Uterus (tissue), 2 donors: ENCODE data around the gene TEX19.
"Not testable (repeated sequence)": the region's sequence is repeated elsewhere in the genome, so short reads cannot be mapped to it uniquely, and the experiment has no call there.

ENCODE experiments used
- POLR2A ChIP-seq, 2 donors: fragments of 450-650 bp; IDR thresholded peaks; one replicate each; pipeline ENCODE4 v1.6.1; 2016; ENCODE audit warnings: antibody characterized with exemption in 2 of 2, mild to moderate bottlenecking in 1 of 2, moderate library complexity in 1 of 2
- TF ChIP-seq, protein P1 (sequence below), 4 experiments: fragments of 200-600 bp in 2 of 4; fragments of 450-650 bp in 2 of 4; sonication (generic) in 2 of 4; IDR thresholded peaks; one replicate each; pipeline ENCODE4 v1.5.1; 2016 to 2019; ENCODE audit warnings: antibody characterized with exemption in 4 of 4, mild to moderate bottlenecking in 2 of 4, moderate library complexity in 1 of 4

DNA sequence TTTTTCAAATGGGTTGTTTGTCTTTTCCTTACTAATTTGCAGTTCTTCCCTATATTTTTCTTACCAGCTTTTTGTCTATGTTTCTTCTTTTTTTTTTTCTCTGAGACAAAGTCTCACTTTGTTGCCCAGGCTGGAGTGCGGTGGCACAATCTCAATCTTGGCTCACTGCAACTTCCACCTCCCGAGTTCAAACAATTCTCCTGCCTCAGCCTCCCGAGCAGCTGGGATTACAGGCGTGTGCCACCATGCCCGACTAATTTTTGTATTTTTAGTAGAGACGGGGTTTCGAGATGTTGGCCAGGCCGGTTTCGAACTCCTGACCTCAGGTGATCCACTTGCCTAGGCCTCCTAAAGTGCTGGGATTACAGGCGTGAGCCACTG, 14.0 kb downstream of the TEX19 start:
- not testable (repeated sequence) for TF ChIP-seq POLR2A (IDR thresholded peaks at IDR 0.05)
- TF ChIP-seq, protein P1, sequence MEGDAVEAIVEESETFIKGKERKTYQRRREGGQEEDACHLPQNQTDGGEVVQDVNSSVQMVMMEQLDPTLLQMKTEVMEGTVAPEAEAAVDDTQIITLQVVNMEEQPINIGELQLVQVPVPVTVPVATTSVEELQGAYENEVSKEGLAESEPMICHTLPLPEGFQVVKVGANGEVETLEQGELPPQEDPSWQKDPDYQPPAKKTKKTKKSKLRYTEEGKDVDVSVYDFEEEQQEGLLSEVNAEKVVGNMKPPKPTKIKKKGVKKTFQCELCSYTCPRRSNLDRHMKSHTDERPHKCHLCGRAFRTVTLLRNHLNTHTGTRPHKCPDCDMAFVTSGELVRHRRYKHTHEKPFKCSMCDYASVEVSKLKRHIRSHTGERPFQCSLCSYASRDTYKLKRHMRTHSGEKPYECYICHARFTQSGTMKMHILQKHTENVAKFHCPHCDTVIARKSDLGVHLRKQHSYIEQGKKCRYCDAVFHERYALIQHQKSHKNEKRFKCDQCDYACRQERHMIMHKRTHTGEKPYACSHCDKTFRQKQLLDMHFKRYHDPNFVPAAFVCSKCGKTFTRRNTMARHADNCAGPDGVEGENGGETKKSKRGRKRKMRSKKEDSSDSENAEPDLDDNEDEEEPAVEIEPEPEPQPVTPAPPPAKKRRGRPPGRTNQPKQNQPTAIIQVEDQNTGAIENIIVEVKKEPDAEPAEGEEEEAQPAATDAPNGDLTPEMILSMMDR (IDR thresholded peaks at IDR 0.05): not testable (repeated sequence)
